GM21381 (cell line): ENCODE results near the gene SLC28A2.

Experiments
- ATAC-seq: cut with Tn5 transposase; IDR thresholded peaks from one replicate; pipeline ENCODE4 v1.9.1; 2021; ENCODE audit warnings: mild to moderate bottlenecking, moderate library complexity; ENCODE audit not compliant: unreplicated experiment

The SLC28A2 gene

GRCh38 chr15:45320581-45321205 is 68.7 kb downstream of the SLC28A2 start:
- no peak for ATAC-seq

- ATAC-seq: no peak
Measured at GRCh38 chr15:45326280-45326679, 74.2 kb downstream of the SLC28A2 start.

GRCh38 chr15:45326741-45327140 is 74.7 kb downstream of the SLC28A2 start:
- ATAC-seq: no peak
